Cardiac muscle cell (in vitro differentiated cells and primary cell): ENCODE measurements around the gene IFI27L1. TPM values are rescaled to one million over a fixed set of nuclear protein-coding genes. Genes with fewer than 3 reads are reported as not detected.

Experiments used
- DNase-seq, 2 donors: peaks; one replicate each; pipeline versions ENCODE4 v3.0.0 to v3.0.0-alpha.2; 2010 to 2017; ENCODE audit warnings: low read depth in 1 of 2, low spot score in 1 of 2
- H3K27ac ChIP-seq: fragments of 200-600 bp; sonication (generic); 2 replicates; pipeline ENCODE4 v1.5.1; 2016
- H3K27me3 ChIP-seq: fragments of 200-600 bp; sonication (generic); 2 replicates; pipeline ENCODE4 v1.6.0; 2016; ENCODE audit warnings: control low read depth
- H3K36me3 ChIP-seq: fragments of 200-600 bp; sonication (generic); 2 replicates; pipeline ENCODE4 v1.5.1; 2016; ENCODE audit warnings: control low read depth
- H3K4me1 ChIP-seq: fragments of 200-600 bp; sonication (generic); 2 replicates; pipeline ENCODE4 v1.8.1; 2017; ENCODE audit warnings: low read depth, mild to moderate bottlenecking, mixed run types
- H3K4me3 ChIP-seq: fragments of 200-600 bp; sonication (generic); 2 replicates; pipeline ENCODE4 v1.5.1; 2016; ENCODE audit warnings: mild to moderate bottlenecking
- H3K9me3 ChIP-seq: fragments of 200-600 bp; sonication (generic); 2 replicates; pipeline ENCODE4 v1.5.1; 2017; ENCODE audit warnings: low read depth, mild to moderate bottlenecking, control low read depth
- CTCF ChIP-seq: IDR thresholded peaks from 2 replicates; pipeline ENCODE4 v1.5.1; 2012; ENCODE audit warnings: low read depth, mild to moderate bottlenecking, low read length
- polyA plus RNA-seq: library from polyadenylated mRNA; unstranded; fragments of >200 nt; fragmentation: Nextera tagmentation; extraction: Ambion mirVana; gene quantifications from 2 replicates; pipeline ENCODE4 v1.2.1, GENCODE V29; 2016
- total RNA-seq: library from RNA; depleted of rRNA; stranded (reverse); fragments of >200 nt; gene quantifications from 2 replicates; pipeline ENCODE4 v1.2.3, GENCODE V29; 2016

Gene IFI27L1
- total and polyA plus RNA-seq, 2 experiments from 2014 or later = 75.5 to 95.4 TPM

GRCh38 chr14:94054401-94054800 is 26.7 kb upstream of the IFI27L1 start:
- no peak for DNase-seq
- H3K27me3 ChIP-seq = no peaks in the 10 kb centered on the region

GRCh38 chr14:94054936-94055335 is 26.2 kb upstream of the IFI27L1 start:
- no peak for DNase-seq
- Histone ChIP-seq H3K4me3 (no peak overlapping the region), H3K27me3 (no peaks in the 10 kb centered on the region), H3K9me3 (no peaks in the 10 kb centered on the region), H3K4me1 (peaks cover 28% of the 10 kb centered on the region), H3K27ac (no peak overlapping the region), H3K36me3 (peaks cover 69% of the 10 kb centered on the region)
- no peak for TF ChIP-seq CTCF

More at GRCh38 chr14:94054401-94054800, 26.7 kb upstream of the IFI27L1 start:
- Histone ChIP-seq H3K4me1 (peaks cover 29% of the 10 kb centered on the region), H3K9me3 (no peaks in the 10 kb centered on the region), H3K27ac (no peak overlapping the region), H3K4me3 (no peak overlapping the region), H3K36me3 (peaks cover 69% of the 10 kb centered on the region)
- TF ChIP-seq CTCF = no peak

GRCh38 chr14:94056579-94057308 is 24.4 kb upstream of the IFI27L1 start:
- peak in 1 of 2 donors; percentile 64 for DNase-seq
- H3K27ac ChIP-seq = no peak overlapping the region
- no peaks in the 10 kb centered on the region for H3K27me3 ChIP-seq
- H3K36me3 ChIP-seq = peaks cover 80% of the 10 kb centered on the region
- no peak for TF ChIP-seq CTCF
- peaks cover 12% of the 10 kb centered on the region for H3K4me1 ChIP-seq
- no peak overlapping the region for H3K4me3 ChIP-seq
- H3K9me3 ChIP-seq = no peaks in the 10 kb centered on the region

GRCh38 chr14:94058128-94058673 is 22.9 kb upstream of the IFI27L1 start:
- H3K36me3 ChIP-seq = peaks cover 76% of the 10 kb centered on the region
- TF ChIP-seq CTCF = no peak
- no peaks in the 10 kb centered on the region for H3K4me1 ChIP-seq
- no peak for DNase-seq
- no peak overlapping the region for H3K27ac ChIP-seq
- no peaks in the 10 kb centered on the region for H3K27me3 ChIP-seq
- no peak overlapping the region for H3K4me3 ChIP-seq
- no peaks in the 10 kb centered on the region for H3K9me3 ChIP-seq

GRCh38 chr14:94058674-94059138 is 22.4 kb upstream of the IFI27L1 start:
- Histone ChIP-seq H3K27me3 (no peaks in the 10 kb centered on the region), H3K4me3 (no peak overlapping the region), H3K9me3 (no peaks in the 10 kb centered on the region), H3K36me3 (peaks cover 76% of the 10 kb centered on the region), H3K27ac (no peak overlapping the region), H3K4me1 (no peaks in the 10 kb centered on the region)
- TF ChIP-seq CTCF = no peak
- DNase-seq = no peak
